ENCODE data around the gene TMEM213. TPM values are rescaled to one million over a fixed set of nuclear protein-coding genes. Genes with fewer than 3 reads are reported as not detected.

TMEM213 gene
- polyA plus RNA-seq, 1 experiment = not detected

- no peaks in the 10 kb centered on the region for H3K27me3 ChIP-seq (ENCODE audit: control insufficient read depth, insufficient read depth, low read length)
- no peak overlapping the region for H3K27ac ChIP-seq (ENCODE audit: low read depth, low read length)
- no peak for DNase-seq (ENCODE audit: low read depth, low spot score)
- H3K4me3 ChIP-seq (ENCODE audit: low read depth, low read length) = no peak overlapping the region
- ChIA-PET POLR2A (no interaction called here), CTCF (no interaction called here)
- no peak for TF ChIP-seq CTCF (IDR thresholded peaks at IDR 0.05; ENCODE audit: low read depth, low read length)
- H3K9me3 ChIP-seq (ENCODE audit: control insufficient read depth, insufficient read depth, low read length) = no peaks in the 10 kb centered on the region; the same call in 1 of the 2 replicates
Observed at GRCh38 chr7:138835087-138835486, 37.3 kb downstream of the TMEM213 start.

- Histone ChIP-seq H3K9me3 (ENCODE audit: control insufficient read depth, insufficient read depth, low read length) (no peaks in the 10 kb centered on the region; the same call in 1 of the 2 replicates), H3K27me3 (ENCODE audit: control insufficient read depth, insufficient read depth, low read length) (no peaks in the 10 kb centered on the region), H3K4me3 (ENCODE audit: low read depth, low read length) (no peak overlapping the region), H3K27ac (ENCODE audit: low read depth, low read length) (no peak overlapping the region)
- ChIA-PET CTCF (interaction anchor here (1.8 kb wide), 1 partner anchor 49 kb away, joined by 5 read pairs; no protein-coding TSS in a partner anchor), POLR2A (no interaction called here)
- TF ChIP-seq CTCF (IDR thresholded peaks at IDR 0.05; ENCODE audit: low read depth, low read length) = no peak
- DNase-seq (ENCODE audit: low read depth, low spot score) = no peak
Observed at GRCh38 chr7:138837627-138838026, 39.8 kb downstream of the TMEM213 start.

GRCh38 chr7:138838166-138838565 lies 40.4 kb downstream of the TMEM213 start:
- H3K9me3 ChIP-seq (ENCODE audit: control insufficient read depth, insufficient read depth, low read length) = no peaks in the 10 kb centered on the region; the same call in 1 of the 2 replicates
- DNase-seq (ENCODE audit: low read depth, low spot score) = no peak
- no peaks in the 10 kb centered on the region for H3K27me3 ChIP-seq (ENCODE audit: control insufficient read depth, insufficient read depth, low read length)
- ChIA-PET CTCF (interaction anchor here (1.8 kb wide), 1 partner anchor 48 kb away, joined by 5 read pairs; no protein-coding TSS in a partner anchor), POLR2A (no interaction called here)
- TF ChIP-seq CTCF (IDR thresholded peaks at IDR 0.05; ENCODE audit: low read depth, low read length) = no peak
- no peak overlapping the region for H3K27ac ChIP-seq (ENCODE audit: low read depth, low read length)
- H3K4me3 ChIP-seq (ENCODE audit: low read depth, low read length) = no peak overlapping the region

- TF ChIP-seq CTCF (IDR thresholded peaks at IDR 0.05; ENCODE audit: low read depth, low read length) = no peak
- ChIA-PET POLR2A (interaction anchor here (0.6 kb wide), 1 partner anchor 949 kb away, joined by 4 read pairs; no protein-coding TSS in a partner anchor), CTCF (no interaction called here)
Observed at GRCh38 chr7:138842111-138842510, 44.3 kb downstream of the TMEM213 start.

GRCh38 chr7:138843632-138844580 lies 46.1 kb downstream of the TMEM213 start:
- DNase-seq (ENCODE audit: low read depth, low spot score) = no peak
- POLR2A ChIA-PET = no interaction called here
- Histone ChIP-seq H3K4me3 (ENCODE audit: low read depth, low read length) (no peak overlapping the region), H3K27me3 (ENCODE audit: control insufficient read depth, insufficient read depth, low read length) (no peaks in the 10 kb centered on the region), H3K27ac (ENCODE audit: low read depth, low read length) (no peak overlapping the region), H3K9me3 (ENCODE audit: control insufficient read depth, insufficient read depth, low read length) (no peaks in the 10 kb centered on the region; the same call in 1 of the 2 replicates)
- CTCF ChIA-PET = no interaction called here
- no peak for TF ChIP-seq CTCF (IDR thresholded peaks at IDR 0.05; ENCODE audit: low read depth, low read length)

More at GRCh38 chr7:138842111-138842510, 44.3 kb downstream of the TMEM213 start:
- peak; percentile 16 for DNase-seq (ENCODE audit: low read depth, low spot score)
- Histone ChIP-seq H3K4me3 (ENCODE audit: low read depth, low read length) (no peak overlapping the region), H3K27ac (ENCODE audit: low read depth, low read length) (peak overlapping the region; percentile 0), H3K9me3 (ENCODE audit: control insufficient read depth, insufficient read depth, low read length) (no peaks in the 10 kb centered on the region; the same call in 1 of the 2 replicates), H3K27me3 (ENCODE audit: control insufficient read depth, insufficient read depth, low read length) (no peaks in the 10 kb centered on the region)
